Right kidney (tissue), 1 donor: ENCODE measurements around the gene ERC2.

Source experiments
- DNase-seq: peaks from one replicate; pipeline ENCODE4 v3.0.0-alpha.2; 2016

Gene ERC2

DNA sequence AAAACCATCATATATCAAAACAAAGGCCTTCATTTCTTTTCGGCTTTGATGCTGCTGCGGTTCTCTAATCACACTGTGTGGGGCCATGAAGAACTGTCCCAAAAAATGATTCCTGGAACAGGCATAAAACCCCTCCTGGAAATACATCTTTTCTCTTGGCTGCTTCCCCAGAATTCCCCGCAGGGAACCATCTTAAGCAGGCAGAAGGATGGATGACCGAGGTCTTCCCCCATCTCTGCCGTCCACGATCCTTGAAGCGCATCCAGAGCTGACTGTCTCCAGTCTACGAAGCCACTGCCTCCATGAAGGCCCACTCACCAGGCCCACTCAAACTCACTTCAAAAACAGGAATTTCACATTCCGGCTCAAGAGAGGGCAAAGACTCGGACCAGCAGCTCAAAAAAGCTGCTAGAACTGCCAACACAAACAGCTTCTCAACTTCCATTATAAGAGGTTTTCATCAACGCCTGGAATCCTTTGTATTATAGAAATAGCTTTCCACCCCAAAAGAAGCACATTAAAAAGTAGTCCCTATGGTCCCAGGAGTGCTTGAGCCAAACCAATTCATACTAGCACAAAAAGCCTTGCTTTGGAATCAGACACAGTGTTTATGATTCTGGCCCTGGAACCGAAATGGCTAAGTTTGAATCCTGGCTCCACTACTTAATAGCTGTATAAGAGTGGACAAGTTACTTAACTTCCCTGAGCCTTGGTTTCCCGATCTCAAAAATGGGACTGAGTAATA is 493.7 kb downstream of the ERC2 start:
- no peak for DNase-seq

GRCh38 chr3:55969634-55970033 is 498.6 kb downstream of the ERC2 start:
- no peak for DNase-seq

- no peak for DNase-seq
These were observed 499.9 kb downstream of the ERC2 start for GRCh38 chr3:55968331-55968730.

- no peak for DNase-seq
These were observed 501.7 kb downstream of the ERC2 start for GRCh38 chr3:55966566-55966965.

- no peak for DNase-seq
These were observed 502.5 kb downstream of the ERC2 start for GRCh38 chr3:55965776-55966175.

GRCh38 chr3:55964491-55964985 is 503.7 kb downstream of the ERC2 start:
- no peak for DNase-seq

- DNase-seq, result no peak
These were observed 504.7 kb downstream of the ERC2 start for GRCh38 chr3:55963601-55964000.

DNA sequence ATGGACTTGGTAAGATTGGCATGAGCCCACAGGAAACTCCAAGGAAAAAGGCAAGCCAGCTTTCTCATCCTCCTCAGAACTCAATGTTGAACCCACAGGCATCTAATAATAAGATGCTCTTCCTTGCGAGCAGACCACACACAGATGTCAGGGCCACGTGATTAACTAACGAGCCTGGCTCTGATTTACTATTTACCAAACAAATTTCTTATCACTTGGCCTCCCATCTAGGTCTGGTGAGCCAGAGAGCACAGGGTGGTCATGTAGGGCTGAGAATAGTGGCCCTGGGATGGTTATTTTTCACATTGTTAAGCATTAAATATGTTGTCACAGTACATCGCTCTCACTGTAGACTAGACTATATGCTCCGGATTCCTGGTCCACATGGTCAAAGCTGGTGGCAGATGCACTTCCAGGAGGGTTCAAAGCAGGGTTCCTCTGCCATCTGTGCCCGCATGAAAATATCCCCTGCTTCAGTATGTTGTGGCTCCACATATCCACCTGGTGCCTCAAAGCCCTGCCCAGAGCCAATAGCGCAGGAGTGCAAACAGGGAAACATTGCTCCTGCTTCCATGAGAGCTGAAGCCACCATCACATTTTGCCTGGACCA is 508.7 kb downstream of the ERC2 start:
- DNase-seq, result no peak

DNA sequence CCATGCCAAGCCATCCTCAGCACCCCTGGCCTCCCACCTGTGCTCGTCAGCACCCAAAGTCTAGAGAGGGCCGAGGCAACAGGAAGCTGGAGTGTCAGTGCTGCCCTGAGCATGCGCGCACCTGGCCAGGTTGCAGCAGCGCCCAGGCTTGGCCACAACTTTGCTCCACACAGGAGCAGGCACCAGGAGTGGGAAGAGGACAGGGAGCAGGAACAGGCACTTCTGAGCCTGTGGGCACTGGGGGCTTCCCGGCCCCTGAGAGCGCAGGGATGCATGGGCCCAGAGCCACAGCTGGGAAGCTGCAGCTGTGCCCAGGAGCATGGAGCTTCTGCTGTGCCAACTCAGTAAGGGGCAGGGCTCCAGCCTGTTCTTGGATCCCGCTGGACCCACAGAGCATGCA is 509.7 kb downstream of the ERC2 start:
- no peak for DNase-seq

- no peak for DNase-seq
These were observed 512.3 kb downstream of the ERC2 start for GRCh38 chr3:55955891-55956477.

DNA sequence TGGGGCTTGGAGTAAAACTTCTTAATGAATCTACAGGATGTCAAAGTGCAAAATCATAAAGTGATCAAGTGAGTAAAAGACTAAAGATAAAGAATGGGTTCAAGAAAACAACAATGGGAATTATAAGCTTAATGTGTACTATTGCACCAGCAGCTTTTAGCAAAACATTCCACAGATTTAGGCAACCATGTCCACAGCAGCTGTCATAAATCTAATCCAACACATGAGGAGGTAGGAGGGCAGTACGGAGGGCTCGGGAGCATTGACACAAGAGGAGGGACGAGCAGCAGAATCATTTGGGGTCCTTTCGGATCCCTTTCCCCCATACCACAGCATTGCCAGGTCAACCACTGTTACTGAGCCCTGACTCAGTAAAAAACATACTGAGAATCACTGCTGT is 516.9 kb downstream of the ERC2 start:
- DNase-seq, result no peak

DNA sequence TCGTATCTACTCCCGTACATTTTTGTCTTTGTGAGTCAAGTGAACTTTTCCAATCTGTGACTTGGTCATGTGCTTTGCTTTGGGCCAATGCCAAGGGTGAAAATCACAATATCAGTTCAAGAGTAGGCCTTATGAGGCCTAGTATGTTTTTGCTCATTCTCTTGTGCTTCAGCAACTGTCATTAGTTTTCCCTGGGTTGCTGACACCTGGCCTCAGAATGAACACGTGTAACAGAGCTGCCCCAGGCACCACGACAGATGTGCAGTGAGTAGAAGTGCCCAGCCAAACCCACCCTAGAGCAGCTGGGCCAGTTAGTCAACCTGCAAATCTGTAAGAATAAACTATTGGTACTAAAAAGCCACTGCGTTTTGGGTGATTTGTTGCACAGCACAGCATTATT is 520.9 kb downstream of the ERC2 start:
- no peak for DNase-seq

- DNase-seq, result no peak
These were observed 521.6 kb downstream of the ERC2 start for GRCh38 chr3:55946574-55947160.

DNA sequence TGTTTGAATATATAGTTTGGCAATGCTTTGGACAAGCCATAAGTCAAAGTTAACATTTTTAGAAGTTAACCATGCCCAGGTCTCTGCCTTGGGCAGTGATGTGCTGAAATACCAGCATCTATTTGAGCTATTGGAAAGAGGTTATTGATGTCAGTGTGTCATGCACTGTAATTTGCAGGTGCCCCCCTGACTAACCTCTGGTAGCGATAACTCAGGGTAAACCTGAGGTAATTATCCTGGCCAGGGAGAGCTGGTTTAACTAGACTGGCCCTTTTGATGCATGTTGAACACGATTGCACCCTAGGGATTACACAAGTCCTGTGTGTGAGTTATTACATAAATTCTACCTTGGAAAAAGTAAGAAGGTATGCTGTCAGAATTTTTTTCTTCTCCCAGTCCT is 525.4 kb downstream of the ERC2 start:
- no peak for DNase-seq

DNA sequence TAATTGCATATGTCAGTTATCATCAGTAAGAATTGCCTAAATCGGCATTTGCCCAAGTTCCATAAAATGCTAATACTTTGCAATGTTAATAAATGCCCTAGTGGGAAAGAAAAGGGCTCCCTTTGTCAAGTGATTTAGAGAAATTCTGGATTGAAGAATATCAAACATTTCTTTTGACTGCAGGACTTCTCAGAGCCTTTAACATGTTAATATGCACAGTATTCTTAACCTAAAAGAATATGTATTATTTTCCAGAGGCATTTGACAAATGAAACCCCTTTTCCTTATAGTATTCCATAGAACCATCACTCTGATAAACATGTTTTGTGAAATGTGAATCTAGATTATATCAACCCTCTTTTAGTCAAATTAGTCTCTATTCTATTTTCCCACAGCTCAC is 529.0 kb downstream of the ERC2 start:
- DNase-seq, result no peak

GRCh38 chr3:55937301-55937700 is 531.0 kb downstream of the ERC2 start:
- DNase-seq, result no peak

- DNase-seq, result no peak
These were observed 531.7 kb downstream of the ERC2 start for GRCh38 chr3:55936549-55937052.

GRCh38 chr3:55935241-55935640 is 533.0 kb downstream of the ERC2 start:
- DNase-seq, result no peak

- DNase-seq, result no peak
These were observed 533.5 kb downstream of the ERC2 start for GRCh38 chr3:55934771-55935170.

DNA sequence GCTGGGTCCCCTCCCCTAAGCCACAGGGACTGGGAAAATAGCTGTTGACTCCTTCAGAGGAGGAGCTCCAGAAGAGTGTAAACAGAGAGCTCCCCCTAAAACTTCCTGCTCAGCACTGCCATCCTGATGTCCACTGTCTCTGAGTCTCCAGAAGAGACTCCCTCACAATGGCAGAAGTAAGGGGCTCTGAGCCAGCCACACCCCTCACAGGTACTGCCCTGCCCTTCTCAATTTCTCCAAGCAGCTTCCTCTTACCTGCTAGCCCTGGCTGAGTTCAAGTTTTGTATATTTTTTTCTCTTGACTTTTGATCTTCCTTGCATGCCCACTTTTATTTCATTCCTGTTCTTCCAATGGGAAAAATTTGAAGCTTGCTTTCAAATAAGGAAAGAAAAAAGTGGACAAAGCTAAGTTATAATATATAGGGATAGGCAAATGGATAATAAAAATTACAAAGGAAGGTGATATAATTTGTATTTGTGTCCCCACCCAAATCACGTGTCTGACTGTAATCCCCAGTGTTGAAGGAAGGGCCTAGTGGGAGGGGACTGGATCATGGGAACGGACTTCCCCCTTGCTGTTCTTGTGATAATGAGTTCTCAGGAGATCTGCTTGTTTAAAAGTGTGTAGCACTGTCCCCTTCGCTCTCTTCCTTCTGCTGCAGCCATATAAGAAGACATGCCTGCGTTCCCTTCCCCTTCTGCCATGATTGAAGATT is 539.0 kb downstream of the ERC2 start:
- no peak for DNase-seq

GRCh38 chr3:55923626-55924025 is 544.6 kb downstream of the ERC2 start:
- DNase-seq, result no peak

GRCh38 chr3:55923207-55923606 is 545.1 kb downstream of the ERC2 start:
- DNase-seq, result no peak

DNA sequence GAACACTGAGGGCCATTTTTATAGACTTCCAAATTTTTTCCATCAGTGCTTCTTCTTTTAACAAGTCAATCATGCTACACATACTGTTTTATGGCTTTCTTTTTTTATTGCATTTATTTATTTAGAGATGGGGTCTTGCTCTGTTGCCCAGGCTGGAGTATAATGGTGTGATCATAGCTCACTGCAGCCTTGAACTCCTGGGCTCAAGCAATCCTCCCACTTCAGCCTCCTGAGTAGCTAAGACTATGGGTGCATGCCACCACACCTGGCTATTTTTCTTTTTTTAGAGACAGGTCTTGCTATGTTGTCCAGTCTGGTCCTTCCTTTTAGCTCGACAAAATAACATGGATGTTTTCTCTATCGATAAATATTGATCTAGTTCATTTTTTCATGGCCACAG is 555.4 kb downstream of the ERC2 start:
- no peak for DNase-seq
